Body of pancreas (tissue), 4 donors: ENCODE results near the gene OR8G5.

Experiments used
- CTCF ChIP-seq, 7 experiments: fragments of 450-650 bp in 4 of 7; fragments of 200-600 bp in 3 of 7; sonication (generic) in 3 of 7; IDR thresholded peaks; one replicate each; pipeline ENCODE4 v1.5.1; 2016 to 2019; ENCODE audit warnings: antibody characterized with exemption in 7 of 7
- POLR2A ChIP-seq, 3 donors: fragments of 450-650 bp; IDR thresholded peaks; one replicate each; pipeline ENCODE4 v1.6.1; 2016; ENCODE audit warnings: antibody characterized with exemption in 3 of 3, mild to moderate bottlenecking in 2 of 3

- TF ChIP-seq POLR2A (IDR thresholded peaks at IDR 0.05) (no peak), CTCF (IDR thresholded peaks at IDR 0.05) (no peak)
These were observed 58.9 kb downstream of the OR8G5 start for GRCh38 chr11:124315052-124315451.
